HepG2 (cell line): ENCODE results near the gene CHODL. TPM values are rescaled to one million over a fixed set of nuclear protein-coding genes. Genes with fewer than 3 reads are reported as not detected.

Experiments
- ATAC-seq: fragments of 200-7000 bp; cut with Tn5 transposase; 3 replicates; pipeline ENCODE4 v1.9.1; 2020; ENCODE audit warnings: mild to moderate bottlenecking, moderate library complexity
- BruUV-seq: library from RNA; stranded (reverse); fragments of 400-500 nt; replicated peaks from 2 replicates; lab custom pipeline; 2021; lab: Mats Ljungman, UMichigan
- CTCF ChIA-PET: fragments of 300-600 bp; formaldehyde crosslinking; extraction: SDS; loops from one replicate; lab custom pipeline; 2021; ENCODE audit warnings: low total read pairs, inconsistent platforms, low intra/inter-chr PET ratio; lab: Yijun Ruan, JAX
- POLR2A ChIA-PET: fragments of 350-600 bp; sonication (Branson Sonifier 250); formaldehyde crosslinking; loops from one replicate; lab custom pipeline; 2020; ENCODE audit warnings: antibody characterized with exemption, inconsistent platforms; lab: Yijun Ruan, JAX
- DNase-seq: peaks from one replicate; pipeline ENCODE4 v3.0.0-alpha.2; 2015; ENCODE audit warnings: low spot score
- FAIRE-seq: peaks from 3 replicates; lab custom pipeline; 2011; peaks lifted over from hg19 to GRCh38; lab: Jason Lieb, UNC
- H2AFZ ChIP-seq: one replicate; pipeline ENCODE4 v1.6.1; 2011; ENCODE audit warnings: low read length, inconsistent platforms
- H3K27ac ChIP-seq: fragments of 300-600 bp; 3 replicates; pipeline ENCODE4 v1.8.0; 2011; ENCODE audit warnings: mixed run types, mild to moderate bottlenecking, mixed read lengths, low read length, inconsistent platforms; ENCODE audit not compliant: insufficient read depth; ENCODE audit errors: extremely low read length
- H3K27me3 ChIP-seq, 2 experiments: fragments of 200-600 bp in 1 of 2; 2 replicates in 1 of 2; 3 replicates in 1 of 2; pipeline versions ENCODE4 v1.6.0 to v1.8.0; 2011; ENCODE audit warnings: low read length in 2 of 2, mild to moderate bottlenecking in 2 of 2, moderate library complexity in 2 of 2, inconsistent platforms in 1 of 2; ENCODE audit not compliant: insufficient read depth in 2 of 2, control insufficient read depth in 1 of 2
- H3K36me3 ChIP-seq, 2 experiments: fragments of 200-600 bp in 1 of 2; replicated peaks in 1 of 2; 2 replicates in 1 of 2; 3 replicates in 1 of 2; pipeline versions ENCODE4 v1.5.1 to v1.8.0; 2011; ENCODE audit warnings: low read length in 2 of 2, inconsistent platforms in 1 of 2; ENCODE audit not compliant: insufficient read depth in 2 of 2, control insufficient read depth in 1 of 2
- H3K4me1 ChIP-seq: 2 replicates; pipeline ENCODE4 v1.5.1; 2012; ENCODE audit warnings: low read length, inconsistent platforms; ENCODE audit not compliant: insufficient read depth
- H3K4me2 ChIP-seq: 2 replicates; pipeline ENCODE4 v1.6.0; 2011; ENCODE audit warnings: low read depth, low read length, inconsistent platforms
- H3K4me3 ChIP-seq, 3 experiments: fragments of 200-600 bp in 1 of 3; sonication (generic), shearing (Covaris generic) in 1 of 3; replicated peaks in 1 of 3; 2 replicates each; pipeline ENCODE4 v1.5.1; 2011 to 2016; ENCODE audit warnings: low read length in 3 of 3, inconsistent platforms in 2 of 3, low read depth in 2 of 3, mild to moderate bottlenecking in 2 of 3, control low read depth in 1 of 3, mixed read lengths in 1 of 3; ENCODE audit not compliant: insufficient read depth in 1 of 3
- H3K79me2 ChIP-seq: one replicate; pipeline ENCODE4 v1.6.1; 2011; ENCODE audit warnings: low read length, inconsistent platforms; ENCODE audit not compliant: insufficient read depth
- H3K9ac ChIP-seq: 2 replicates; pipeline ENCODE4 v1.6.0; 2011; ENCODE audit warnings: mild to moderate bottlenecking, low read depth, low read length, inconsistent platforms; ENCODE audit not compliant: insufficient read depth
- H3K9me3 ChIP-seq: 2 replicates; pipeline ENCODE4 v1.5.1; 2012; ENCODE audit warnings: mild to moderate bottlenecking, low read length
- H4K20me1 ChIP-seq: 2 replicates; pipeline ENCODE4 v1.6.0; 2011; ENCODE audit warnings: inconsistent platforms, mild to moderate bottlenecking, low read length, moderate library complexity; ENCODE audit not compliant: insufficient read depth
- AKNA ChIP-seq: sonication (generic); formaldehyde crosslinking; IDR thresholded peaks from 2 replicates; pipeline ENCODE4 v1.4.0; 2020; ENCODE audit warnings: missing genetic modification reagents, borderline replicate concordance
- ATF7 ChIP-seq, 2 experiments: fragments of 450-650 bp in 1 of 2; sonication (generic) in 1 of 2; formaldehyde crosslinking in 1 of 2; IDR thresholded peaks; 2 replicates each; pipeline versions ENCODE4 v1.4.0 to v1.6.1; 2016 to 2020; ENCODE audit warnings: antibody characterized with exemption in 1 of 2, mild to moderate bottlenecking in 1 of 2, missing genetic modification reagents in 1 of 2
- BRF2 ChIP-seq: sonication (generic); formaldehyde crosslinking; IDR thresholded peaks from 2 replicates; pipeline ENCODE4 v1.8.1; 2022; ENCODE audit warnings: mild to moderate bottlenecking, missing genetic modification reagents
- CREB1 ChIP-seq, 2 experiments: fragments of 450-650 bp in 1 of 2; IDR thresholded peaks; 2 replicates each; pipeline ENCODE4 v1.6.1; 2016 to 2017; ENCODE audit warnings: control low read depth in 1 of 2, mild to moderate bottlenecking in 1 of 2, missing compliant biosample characterization in 1 of 2, missing genetic modification characterization in 1 of 2
- MAFF ChIP-seq: IDR thresholded peaks from 2 replicates; pipeline ENCODE4 v1.6.1; 2011; ENCODE audit warnings: low read depth, low read length, improper control_type of control experiment
- MAFK ChIP-seq, 2 experiments: IDR thresholded peaks in 1 of 2; conservative IDR thresholded peaks in 1 of 2; 2 replicates each; pipeline ENCODE4 v1.6.1; 2011; ENCODE audit warnings: improper control_type of control experiment in 2 of 2, low read length in 2 of 2
- NFE2L2 ChIP-seq: fragments of 150-350 bp; IDR thresholded peaks from 2 replicates; pipeline ENCODE4 v1.6.1; 2014; ENCODE audit warnings: low read length
- TMF1 ChIP-seq: sonication (generic); formaldehyde crosslinking; IDR thresholded peaks from 2 replicates; pipeline ENCODE4 v1.8.1; 2022; ENCODE audit warnings: low read depth, missing genetic modification reagents
- ZNF672 ChIP-seq: sonication (generic); formaldehyde crosslinking; IDR thresholded peaks from 2 replicates; pipeline ENCODE4 v1.8.1; 2022; ENCODE audit warnings: missing genetic modification reagents
- ZNF776 ChIP-seq: sonication (generic); formaldehyde crosslinking; IDR thresholded peaks from 2 replicates; pipeline ENCODE4 v1.4.0; 2020; ENCODE audit warnings: mild to moderate bottlenecking, missing genetic modification reagents
- WGBS: methylation state at CpG from one replicate; pipeline ENCODE4 v1.1.6; 2017; ENCODE audit warnings: low lambda C conversion rate; 5-methylcytosine and 5-hydroxymethylcytosine counted together
- in situ Hi-C: cut with HindIII; loops from 2 replicates; pipeline ENCODE4 v1.10.0; 2017; ENCODE audit warnings: low pct_unique_long_range_greater_than_20kb; ENCODE audit not compliant: extremely low pct_ligation_motif_present
- intact Hi-C: fragments of 100-400 bp; cut with micrococcal nuclease; formaldehyde crosslinking; loops from one replicate; pipeline ENCODE4 v1.10.0; 2022; ENCODE audit not compliant: unreplicated experiment
- polyA plus RNA-seq, 8 experiments: library from polyadenylated mRNA; depleted of rRNA in 3 of 8; stranded (reverse) in 7 of 8; unstranded in 1 of 8; fragments of >200 nt; fragmentation: Illumina TruSeq in 4 of 8; extraction: Trizol in 4 of 8; gene quantifications; 2 replicates each; pipeline versions ENCODE4 v1.2.1 to v1.2.3, GENCODE V29; 2011 to 2016; ENCODE audit warnings: low read depth in 4 of 8, missing spikeins in 1 of 8, mixed read lengths in 1 of 8; ENCODE audit not compliant: insufficient read depth in 1 of 8
- total RNA-seq, 5 experiments: library from RNA; depleted of rRNA; stranded (reverse); fragments of >200 nt; fragmentation: Illumina TruSeq; extraction: Trizol; gene quantifications; 2 replicates each; pipeline ENCODE4 v1.2.3, GENCODE V29; 2016; ENCODE audit warnings: low read depth in 1 of 5

Gene CHODL
- total and polyA plus RNA-seq, 2 of the 13 experiments (the other 11 are each of a cell fraction or from before 2014, with no cell fraction given) = not detected

- H3K9ac ChIP-seq = no peak overlapping the region
- H3K79me2 ChIP-seq = no peaks in the 10 kb centered on the region
- H3K36me3 ChIP-seq = no peaks in the 10 kb centered on the region
- ChIA-PET CTCF (no interaction called here), POLR2A (no interaction called here)
- FAIRE-seq = no peak
- no peak for ATAC-seq
- peaks cover 0 to 5% of the 10 kb centered on the region in 2 experiments; a peak in 1 of 5 replicates for H3K27me3 ChIP-seq
- no peak overlapping the region for H3K4me2 ChIP-seq
- peaks cover 9% of the 10 kb centered on the region; the same call in 1 of the 2 replicates for H3K4me1 ChIP-seq
- intact Hi-C loops (no loop called here), in situ Hi-C loops (no loop called here)
- no peak overlapping the region for H3K4me3 ChIP-seq
- H2AFZ ChIP-seq = no peak overlapping the region
- no peak for DNase-seq
- WGBS = 0% methylated on average over 1 of the region's 1 CpG
- BruUV-seq = no TSS peak
- TF ChIP-seq MAFK (conservative IDR thresholded peaks at IDR 0.05 in 1 of 2, IDR thresholded peaks at IDR 0.05 in 1 of 2; ENCODE audit: low read length in 2 of 2) = peak; percentile 96 to 98
- TF ChIP-seq ZNF672 (CRISPR knock-in tag) = no peak
- peak; percentile 92 for TF ChIP-seq ATF7 (IDR thresholded peaks at IDR 0.05)
- no peak for TF ChIP-seq ATF7 (CRISPR knock-in tag; IDR thresholded peaks at IDR 0.05)
- TF ChIP-seq ZNF776 = no peak
- TF ChIP-seq MAFF = peak; percentile 98
- TF ChIP-seq AKNA (CRISPR knock-in tag) = no peak
- TF ChIP-seq TMF1 = no peak
- TF ChIP-seq CREB1 (IDR thresholded peaks at IDR 0.05) = peak; percentile 76
- no peak for TF ChIP-seq CREB1 (CRISPR knock-in tag; IDR thresholded peaks at IDR 0.05)
- no peak for TF ChIP-seq BRF2 (CRISPR knock-in tag)
- 0 out of 2 replicates have a peak, but pooled peaks have one; percentile 12 for TF ChIP-seq NFE2L2
- no peaks in the 10 kb centered on the region for H4K20me1 ChIP-seq
- H3K27ac ChIP-seq = no peak overlapping the region
- no peaks in the 10 kb centered on the region for H3K9me3 ChIP-seq
These were observed 3.5 kb downstream of the CHODL start for GRCh38 chr21:18248171-18248570.
